KMS-11 (cell line): ENCODE data around the gene GNAO1.

Experiments used
- H2AFZ ChIP-seq: fragments of 200-600 bp; sonication (generic); 2 replicates; pipeline ENCODE4 v1.6.1; 2016; ENCODE audit warnings: antibody characterized with exemption, mixed run types, low read depth
- H3K27ac ChIP-seq: fragments of 200-600 bp; sonication (generic); 2 replicates; pipeline ENCODE4 v1.6.1; 2016; ENCODE audit warnings: mild to moderate bottlenecking, mixed run types
- H3K27me3 ChIP-seq: fragments of 200-600 bp; sonication (generic); 2 replicates; pipeline ENCODE4 v1.6.1; 2017; ENCODE audit warnings: mild to moderate bottlenecking, low read depth, mixed run types, moderate library complexity; ENCODE audit not compliant: insufficient read depth
- H3K36me3 ChIP-seq: fragments of 200-600 bp; sonication (generic); 2 replicates; pipeline ENCODE4 v1.6.1; 2017; ENCODE audit warnings: mild to moderate bottlenecking, mixed run types; ENCODE audit not compliant: insufficient read depth
- H3K4me1 ChIP-seq: fragments of 200-600 bp; sonication (generic); 2 replicates; pipeline ENCODE4 v1.6.1; 2016; ENCODE audit warnings: mild to moderate bottlenecking, low read depth, mixed run types; ENCODE audit not compliant: poor library complexity, severe bottlenecking
- H3K4me2 ChIP-seq: fragments of 200-600 bp; sonication (generic); 2 replicates; pipeline ENCODE4 v1.7.0; 2016; ENCODE audit warnings: mild to moderate bottlenecking, mixed run types
- H3K4me3 ChIP-seq: fragments of 200-600 bp; sonication (generic); IDR thresholded peaks from 2 replicates; pipeline ENCODE4 v1.6.1; 2017; ENCODE audit warnings: low read depth, low read length, mixed read lengths; ENCODE audit not compliant: insufficient read depth
- H3K79me2 ChIP-seq: fragments of 200-600 bp; sonication (generic); 2 replicates; pipeline ENCODE4 v1.6.1; 2016; ENCODE audit warnings: low read depth, mixed run types; ENCODE audit not compliant: insufficient read depth
- H3K9ac ChIP-seq: fragments of 200-600 bp; sonication (generic); 2 replicates; pipeline ENCODE4 v1.6.1; 2016; ENCODE audit warnings: mild to moderate bottlenecking, mixed run types
- H4K20me1 ChIP-seq: fragments of 200-600 bp; sonication (generic); 2 replicates; pipeline ENCODE4 v1.6.1; 2016; ENCODE audit warnings: mild to moderate bottlenecking, mixed run types; ENCODE audit not compliant: insufficient read depth
- TF ChIP-seq, protein P1 (sequence below): fragments of 200-600 bp; sonication (generic); conservative IDR thresholded peaks from 2 replicates; pipeline ENCODE4 v1.6.1; 2017; ENCODE audit warnings: low read depth, mild to moderate bottlenecking, antibody characterized with exemption, low read length, moderate library complexity, mixed read lengths

GNAO1 gene

DNA sequence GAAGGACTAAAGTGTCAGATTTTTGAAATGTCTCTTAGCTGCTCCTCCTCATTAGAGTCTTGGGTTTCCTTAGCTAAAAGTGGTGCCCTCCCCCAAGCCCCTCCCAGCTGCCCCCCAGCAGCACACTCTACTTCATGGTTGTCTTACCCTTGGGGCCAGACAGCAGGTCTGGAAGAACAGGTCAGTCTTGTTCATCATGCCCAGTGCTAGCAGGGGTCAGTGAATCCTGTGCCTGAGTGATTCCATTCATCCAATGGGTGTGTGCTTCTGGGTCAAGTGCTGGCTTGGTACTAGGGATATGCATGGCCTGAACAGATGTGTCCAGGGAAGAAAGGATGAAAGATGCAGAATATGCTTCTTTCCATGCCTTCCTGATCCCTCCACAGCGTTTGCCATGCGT, 93.2 kb downstream of the GNAO1 start:
- H3K4me1 ChIP-seq: no peaks in the 10 kb centered on the region
- H4K20me1 ChIP-seq: no peaks in the 10 kb centered on the region
- no peak overlapping the region for H3K4me3 ChIP-seq
- H3K36me3 ChIP-seq: no peaks in the 10 kb centered on the region
- no peaks in the 10 kb centered on the region for H3K79me2 ChIP-seq
- no peak overlapping the region for H2AFZ ChIP-seq
- no peak overlapping the region for H3K4me2 ChIP-seq
- H3K27ac ChIP-seq: no peak overlapping the region
- TF ChIP-seq, protein P1, sequence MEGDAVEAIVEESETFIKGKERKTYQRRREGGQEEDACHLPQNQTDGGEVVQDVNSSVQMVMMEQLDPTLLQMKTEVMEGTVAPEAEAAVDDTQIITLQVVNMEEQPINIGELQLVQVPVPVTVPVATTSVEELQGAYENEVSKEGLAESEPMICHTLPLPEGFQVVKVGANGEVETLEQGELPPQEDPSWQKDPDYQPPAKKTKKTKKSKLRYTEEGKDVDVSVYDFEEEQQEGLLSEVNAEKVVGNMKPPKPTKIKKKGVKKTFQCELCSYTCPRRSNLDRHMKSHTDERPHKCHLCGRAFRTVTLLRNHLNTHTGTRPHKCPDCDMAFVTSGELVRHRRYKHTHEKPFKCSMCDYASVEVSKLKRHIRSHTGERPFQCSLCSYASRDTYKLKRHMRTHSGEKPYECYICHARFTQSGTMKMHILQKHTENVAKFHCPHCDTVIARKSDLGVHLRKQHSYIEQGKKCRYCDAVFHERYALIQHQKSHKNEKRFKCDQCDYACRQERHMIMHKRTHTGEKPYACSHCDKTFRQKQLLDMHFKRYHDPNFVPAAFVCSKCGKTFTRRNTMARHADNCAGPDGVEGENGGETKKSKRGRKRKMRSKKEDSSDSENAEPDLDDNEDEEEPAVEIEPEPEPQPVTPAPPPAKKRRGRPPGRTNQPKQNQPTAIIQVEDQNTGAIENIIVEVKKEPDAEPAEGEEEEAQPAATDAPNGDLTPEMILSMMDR: no peak
- no peaks in the 10 kb centered on the region for H3K27me3 ChIP-seq
- no peak overlapping the region for H3K9ac ChIP-seq

DNA sequence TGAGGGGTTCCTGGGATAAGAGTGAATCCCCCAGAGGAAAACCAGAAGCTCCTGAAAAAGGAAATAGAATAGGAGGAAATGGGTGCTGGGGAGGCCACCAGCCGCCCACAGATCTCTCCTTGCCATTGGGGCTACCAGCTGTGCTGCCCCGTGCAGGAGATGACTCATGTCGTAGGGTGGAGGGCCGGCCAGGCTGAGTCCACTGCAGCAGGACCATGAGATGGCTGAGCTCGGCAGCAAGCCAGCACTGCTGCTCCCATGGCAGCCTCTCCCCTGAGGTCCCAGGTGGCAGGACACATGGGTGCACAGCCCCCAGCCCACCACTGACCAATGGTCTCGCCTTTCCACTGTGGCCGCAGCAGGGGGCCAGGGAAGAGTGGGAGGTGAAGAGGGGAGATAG, 95.5 kb downstream of the GNAO1 start:
- H3K4me3 ChIP-seq: no peak overlapping the region
- H3K4me2 ChIP-seq: no peak overlapping the region
- H2AFZ ChIP-seq: no peak overlapping the region
- H3K4me1 ChIP-seq: no peaks in the 10 kb centered on the region
- H3K9ac ChIP-seq: no peak overlapping the region
- H3K36me3 ChIP-seq: no peaks in the 10 kb centered on the region
- no peaks in the 10 kb centered on the region for H4K20me1 ChIP-seq
- no peaks in the 10 kb centered on the region for H3K79me2 ChIP-seq
- H3K27ac ChIP-seq: no peak overlapping the region
- no peaks in the 10 kb centered on the region for H3K27me3 ChIP-seq
- TF ChIP-seq, protein P1: no peak

DNA sequence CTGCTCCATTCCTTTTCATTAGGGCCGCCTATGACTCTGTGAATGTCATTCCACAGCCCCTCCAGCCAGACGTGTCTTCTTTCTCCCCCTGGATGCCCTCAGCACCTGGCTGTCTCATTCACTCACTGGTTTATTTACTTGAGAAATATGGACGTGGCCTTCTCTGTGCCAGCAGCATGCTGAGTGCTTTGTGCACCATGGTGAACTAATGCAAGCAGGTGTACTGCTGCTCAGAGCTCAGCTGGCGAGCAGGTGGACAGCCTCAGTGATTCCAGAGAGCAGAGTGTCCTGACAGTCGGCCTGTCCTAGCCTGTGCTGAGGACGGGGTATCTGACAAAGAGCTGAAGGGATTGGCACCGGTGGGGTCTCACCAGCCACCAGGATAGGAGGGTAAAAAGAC, 96.7 kb downstream of the GNAO1 start:
- TF ChIP-seq, protein P1: no peak
- Histone ChIP-seq H3K9ac (no peak overlapping the region), H3K79me2 (no peaks in the 10 kb centered on the region), H3K36me3 (no peaks in the 10 kb centered on the region), H3K27me3 (no peaks in the 10 kb centered on the region), H4K20me1 (no peaks in the 10 kb centered on the region), H3K4me3 (no peak overlapping the region), H3K4me1 (no peaks in the 10 kb centered on the region), H3K4me2 (no peak overlapping the region), H3K27ac (no peak overlapping the region), H2AFZ (no peak overlapping the region)

DNA sequence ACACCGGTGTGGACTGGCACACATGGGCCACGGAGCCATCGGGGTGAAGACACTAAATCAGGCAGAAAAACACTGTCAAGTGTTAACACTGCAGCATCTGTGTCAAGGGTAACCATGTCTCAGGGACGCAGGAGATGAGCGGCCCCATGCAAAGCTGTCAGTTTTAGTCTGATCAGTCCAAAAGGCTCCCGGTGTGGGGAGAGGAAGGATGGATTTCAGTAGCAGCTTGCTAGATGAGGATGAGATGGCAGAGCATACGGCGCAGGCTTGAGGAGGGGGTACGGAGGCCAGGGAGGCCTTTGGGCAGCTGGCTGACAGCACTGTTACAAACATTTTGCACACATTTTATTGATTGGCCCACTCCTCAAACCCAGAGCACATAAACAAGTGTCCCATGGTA, 98.1 kb downstream of the GNAO1 start:
- Histone ChIP-seq H3K27ac (no peak overlapping the region), H3K9ac (no peak overlapping the region), H3K4me3 (no peak overlapping the region), H4K20me1 (no peaks in the 10 kb centered on the region), H3K36me3 (no peaks in the 10 kb centered on the region), H3K4me2 (no peak overlapping the region), H3K4me1 (no peaks in the 10 kb centered on the region), H2AFZ (no peak overlapping the region), H3K79me2 (no peaks in the 10 kb centered on the region), H3K27me3 (no peaks in the 10 kb centered on the region)
- TF ChIP-seq, protein P1: no peak

DNA sequence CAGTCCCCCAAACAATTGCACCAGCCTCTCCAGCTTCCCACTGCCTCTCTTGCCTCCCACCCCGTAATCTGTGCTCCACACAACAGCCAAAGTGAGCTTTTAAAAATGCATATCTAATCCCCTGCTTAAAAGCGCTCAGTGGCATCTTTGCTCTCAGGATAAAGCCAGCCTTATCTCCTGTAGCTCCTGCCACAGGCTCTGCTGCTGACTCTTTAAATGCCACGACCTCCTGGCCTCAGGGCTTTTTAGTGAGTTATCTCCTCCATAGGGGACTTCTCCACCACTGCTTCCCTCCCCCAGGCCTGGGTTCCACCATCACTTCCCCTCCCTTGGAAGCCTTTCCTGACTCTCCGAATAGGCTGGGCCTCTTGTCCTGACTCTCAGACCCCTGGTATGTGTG, 98.6 kb downstream of the GNAO1 start:
- Histone ChIP-seq H3K4me3 (no peak overlapping the region), H4K20me1 (no peaks in the 10 kb centered on the region), H3K79me2 (no peaks in the 10 kb centered on the region), H3K9ac (no peak overlapping the region), H2AFZ (no peak overlapping the region), H3K4me2 (no peak overlapping the region), H3K36me3 (no peaks in the 10 kb centered on the region), H3K4me1 (no peaks in the 10 kb centered on the region), H3K27me3 (no peaks in the 10 kb centered on the region), H3K27ac (no peak overlapping the region)
- TF ChIP-seq, protein P1: no peak
